HG02852 (cell line): ENCODE measurements around the gene PHYHD1.

Experiments
- ATAC-seq: cut with Tn5 transposase; IDR thresholded peaks from one replicate; pipeline ENCODE4 v1.9.1; 2021; ENCODE audit warnings: mild to moderate bottlenecking, moderate library complexity; ENCODE audit not compliant: unreplicated experiment

The PHYHD1 gene

DNA sequence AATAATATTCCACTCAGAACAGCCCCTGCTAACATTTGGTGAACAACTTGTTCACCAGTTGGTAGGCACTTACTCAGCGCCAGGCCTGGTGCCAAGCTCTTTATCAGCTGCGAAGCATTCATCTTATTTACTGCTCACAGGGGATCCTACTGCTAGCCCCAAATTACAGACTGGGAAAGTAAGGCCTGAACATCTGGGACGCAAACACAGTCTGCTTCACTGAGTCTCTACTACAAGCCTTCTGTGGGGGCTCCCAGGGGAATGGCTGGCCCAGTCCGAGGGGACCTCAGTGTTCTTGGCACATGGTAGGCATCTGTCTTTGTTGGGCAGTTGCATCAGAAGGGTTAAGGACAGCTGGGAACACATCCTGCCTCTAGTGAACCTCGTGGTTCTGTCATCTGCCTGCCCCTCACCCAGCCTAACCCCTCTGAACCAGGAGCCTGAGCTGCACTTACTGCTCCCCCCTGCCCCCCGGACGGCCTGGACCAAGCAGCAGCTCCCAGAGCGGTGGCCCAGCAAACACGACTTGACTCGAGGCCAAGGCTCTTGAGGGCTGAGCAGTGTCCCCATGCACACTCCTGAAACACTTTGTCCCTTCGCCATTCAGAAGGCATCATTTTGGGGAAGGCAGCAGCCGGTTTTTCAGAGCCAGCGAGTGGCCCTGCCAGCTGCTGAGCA is at the start of gene PHYHD1:
Gene PHYHD1 (plus strand): TSS at position 602 of the 678 bp plus-strand sequence. CDS start 1,342 bp downstream, outside the sequence.
- ATAC-seq = no peak

DNA sequence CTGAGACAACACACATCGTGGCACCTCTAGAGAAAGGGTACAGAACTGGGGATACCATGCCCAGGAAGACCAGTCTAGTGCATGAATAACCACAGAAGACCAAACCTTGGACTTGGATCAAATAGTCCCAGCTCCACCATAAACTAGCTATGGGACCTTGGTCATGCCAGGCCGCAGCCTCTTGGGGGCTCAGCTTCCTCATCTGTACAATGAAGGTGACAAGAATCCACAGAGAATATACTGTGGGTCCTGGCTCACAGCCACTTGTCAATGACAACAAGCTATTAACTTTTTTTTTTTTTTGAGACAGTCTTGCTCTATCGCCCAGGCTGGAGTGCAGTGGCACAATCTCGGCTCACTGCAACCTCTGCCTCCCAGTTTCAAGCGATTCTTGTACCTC is 42.9 kb upstream of the PHYHD1 start:
- no peak for ATAC-seq

DNA sequence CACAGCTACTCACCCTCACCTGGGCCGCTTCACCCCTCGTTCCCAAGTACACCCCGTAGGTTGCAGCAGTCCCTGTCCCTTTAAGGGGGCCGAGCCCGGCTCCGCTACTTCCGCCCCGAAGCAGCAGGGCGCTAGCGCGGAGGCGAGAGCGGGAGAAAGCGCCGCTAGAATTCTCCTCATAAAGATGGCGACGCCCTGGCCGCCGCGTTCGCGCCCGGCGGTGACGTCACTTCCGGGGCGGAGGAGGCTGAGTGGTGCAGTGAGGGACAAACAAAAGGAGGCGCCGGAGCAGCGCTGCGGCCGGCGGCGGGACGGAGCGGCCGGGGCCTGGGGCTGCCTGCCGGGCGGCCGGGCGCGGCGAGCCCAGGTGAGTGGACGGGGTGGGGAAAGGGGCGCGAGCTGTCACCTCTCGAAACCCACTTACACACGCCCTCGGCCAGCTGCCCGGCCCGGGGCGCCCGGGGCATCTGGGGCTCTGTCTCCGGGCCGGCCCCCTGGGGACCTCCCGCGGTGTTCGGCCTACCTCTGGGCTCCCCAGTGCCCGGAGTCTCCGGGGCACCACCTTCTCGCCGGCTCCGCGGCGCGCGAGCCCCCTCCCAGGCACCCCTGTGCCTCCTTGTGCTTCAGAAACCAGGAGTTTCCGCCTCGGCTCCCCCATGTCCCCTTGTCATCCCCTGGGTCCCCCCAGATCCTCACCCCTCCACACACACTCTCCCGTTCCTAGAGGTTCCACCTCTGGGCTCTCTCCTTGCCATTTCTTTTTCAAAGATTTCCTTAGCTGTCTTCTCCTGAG is 38.7 kb upstream of the PHYHD1 start, which contains the start of the genes KYAT1 and LRRC8A:
Gene KYAT1 (minus strand): TSS at position 67 of the 793 bp plus-strand sequence. CDS start 36,545 bp downstream, outside the sequence.
Gene LRRC8A (plus strand): TSS at position 250 of the 793 bp plus-strand sequence. CDS start 25,032 bp downstream, outside the sequence.
- ATAC-seq = peak; percentile 92

DNA sequence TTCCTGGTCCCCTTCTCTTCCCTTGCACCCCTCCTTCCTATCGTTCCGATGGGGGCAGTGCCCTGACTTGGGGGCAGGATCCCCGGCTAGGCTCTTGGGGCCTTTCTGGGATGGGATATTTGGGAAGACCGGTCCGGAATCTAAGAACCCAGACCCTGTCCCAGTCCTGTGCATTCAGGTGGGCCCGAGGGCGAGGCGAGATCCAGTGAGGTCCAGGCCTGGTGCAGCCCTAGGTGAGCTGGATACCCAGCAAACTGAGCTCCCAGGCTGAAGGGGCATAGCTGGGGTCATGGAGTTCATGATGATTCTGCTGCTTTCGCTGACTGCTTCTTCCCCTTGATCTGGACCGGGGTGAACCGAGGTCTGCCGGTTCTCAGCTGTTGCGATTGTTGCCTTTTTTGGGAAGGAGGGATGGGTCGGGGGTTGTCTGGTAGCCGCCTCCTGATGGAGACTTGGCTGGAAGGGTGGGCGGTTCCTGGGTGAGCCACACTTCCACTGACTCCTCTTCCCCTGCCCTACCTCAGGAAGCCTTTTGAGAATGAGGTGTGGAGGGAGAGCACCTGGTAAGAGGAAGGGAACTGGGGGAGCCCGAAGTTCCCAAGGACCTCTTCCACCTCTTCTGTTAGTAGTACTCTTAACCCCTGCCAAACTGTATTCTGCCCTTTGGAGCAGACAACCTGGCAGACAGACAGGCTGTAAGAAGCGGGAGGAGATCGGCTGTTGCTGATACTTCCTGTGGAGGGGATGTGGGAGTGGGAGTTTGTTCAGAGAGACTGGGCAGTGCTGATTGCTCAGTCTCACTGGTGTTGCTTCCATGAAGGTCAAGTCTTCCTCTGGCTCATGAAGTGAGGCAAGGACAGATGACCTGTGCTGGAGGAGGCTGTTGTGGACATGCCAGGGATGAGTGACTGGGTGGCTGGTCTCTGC is 37.8 kb upstream of the PHYHD1 start:
- no peak for ATAC-seq

DNA sequence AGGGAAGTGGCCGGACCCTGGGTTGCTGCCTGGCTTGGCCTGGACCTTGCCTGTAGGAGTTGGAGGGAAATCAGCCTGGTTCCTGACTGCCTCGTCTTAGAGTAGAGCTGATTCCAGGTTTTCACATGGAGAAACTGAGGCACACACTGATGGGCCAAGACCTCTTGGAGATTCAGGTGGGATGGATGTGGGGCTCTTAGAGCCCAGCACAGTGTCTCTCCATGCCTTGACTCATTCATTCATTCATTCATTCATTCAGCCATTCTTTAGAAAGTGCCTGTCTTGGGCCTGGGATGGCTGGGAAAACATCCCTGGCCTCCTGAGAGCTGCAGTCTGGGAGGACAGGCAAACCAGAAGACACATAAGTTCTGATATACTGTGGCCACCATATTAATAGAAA is 36.6 kb upstream of the PHYHD1 start:
- no peak for ATAC-seq

DNA sequence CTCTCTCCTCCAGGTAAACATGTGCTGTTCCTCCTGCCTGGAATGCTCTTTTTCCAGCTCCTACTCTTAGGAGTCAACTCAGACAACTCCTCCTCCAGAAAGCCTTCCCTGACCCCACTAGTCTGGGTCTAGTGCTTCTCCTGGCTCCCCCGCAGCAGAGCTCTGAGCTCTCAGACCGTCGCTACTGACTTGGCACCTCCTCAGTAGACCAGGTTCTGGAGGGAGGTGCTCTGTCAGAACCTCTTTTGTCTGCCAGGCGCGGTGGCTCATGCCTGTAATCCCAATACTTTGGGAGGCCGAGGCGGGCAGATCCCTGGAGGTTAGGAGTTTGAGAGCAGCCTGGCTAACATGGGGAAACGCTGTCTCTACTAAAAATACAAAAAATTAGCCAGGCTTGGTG is 35.4 kb upstream of the PHYHD1 start:
- ATAC-seq = no peak

DNA sequence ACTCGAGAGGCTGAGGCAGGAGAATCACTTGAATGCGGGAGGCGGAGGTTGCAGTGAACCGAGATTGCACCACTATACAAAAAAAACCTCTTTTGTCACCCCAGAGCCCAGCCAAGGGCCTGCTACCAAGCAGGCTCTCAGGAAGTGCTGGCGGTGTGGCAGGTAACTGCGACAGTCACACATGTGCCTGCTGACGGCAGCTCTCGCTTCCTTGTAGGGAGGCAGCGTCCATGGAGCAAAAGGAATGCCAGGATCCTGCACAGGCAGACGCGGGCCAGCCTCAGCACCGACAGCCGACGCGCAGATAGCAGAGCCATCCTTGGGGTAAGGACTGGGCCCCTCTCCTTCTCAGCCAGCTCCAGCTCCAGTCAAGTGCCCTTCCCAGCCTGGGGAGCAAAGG is 35.0 kb upstream of the PHYHD1 start:
- no peak for ATAC-seq

DNA sequence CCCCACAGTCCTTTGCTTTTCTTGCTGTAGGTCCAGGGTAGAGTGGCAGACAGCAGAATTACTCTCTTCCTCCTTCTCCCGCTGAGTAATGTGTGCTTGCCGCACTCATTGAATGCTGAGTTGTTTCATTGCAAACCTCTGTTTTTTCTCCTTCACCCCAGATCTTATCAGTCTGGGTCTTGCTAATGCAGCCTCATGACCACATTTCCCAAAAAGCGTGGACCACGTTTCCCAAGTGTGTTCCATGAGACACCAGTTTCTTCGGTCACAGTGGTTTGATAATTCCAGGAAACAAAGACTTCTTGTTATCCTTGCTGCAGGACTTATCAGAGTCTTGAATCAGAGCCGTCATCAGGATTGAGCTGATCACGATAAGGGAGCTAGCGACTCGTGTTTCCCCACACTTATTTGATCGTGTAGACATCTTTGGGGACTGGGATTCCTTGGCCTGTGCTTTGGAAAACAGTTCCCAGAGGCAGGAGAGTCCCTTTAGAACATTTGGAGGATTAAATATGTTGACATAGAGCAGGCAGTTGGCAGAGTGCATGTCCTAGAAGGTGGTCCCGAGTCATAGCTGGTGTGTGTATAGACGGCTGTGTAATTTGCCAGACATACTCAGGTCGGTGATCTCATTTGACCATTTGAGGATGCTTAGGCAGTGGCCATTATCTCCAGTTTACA is 34.4 kb upstream of the PHYHD1 start:
- no peak for ATAC-seq

DNA sequence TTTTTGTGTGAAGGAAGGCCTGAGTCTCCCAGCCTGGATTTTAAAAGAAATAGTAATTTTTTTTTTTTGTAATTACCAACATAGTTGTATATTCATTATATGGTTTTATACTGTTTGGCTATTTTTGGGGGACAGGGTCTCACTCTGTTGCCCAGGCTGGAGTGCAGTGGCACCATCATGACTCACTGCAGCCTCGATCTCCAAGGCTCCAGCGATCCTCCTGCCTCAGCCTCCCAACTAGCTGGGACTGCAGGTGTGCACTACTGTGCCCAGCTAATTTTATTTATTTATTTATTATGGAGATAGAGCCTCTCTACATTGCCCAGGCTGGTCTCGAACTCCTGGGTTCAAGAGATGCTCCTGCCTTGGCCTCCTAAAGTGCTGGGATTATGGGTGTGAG is 33.7 kb upstream of the PHYHD1 start:
- no peak for ATAC-seq

DNA sequence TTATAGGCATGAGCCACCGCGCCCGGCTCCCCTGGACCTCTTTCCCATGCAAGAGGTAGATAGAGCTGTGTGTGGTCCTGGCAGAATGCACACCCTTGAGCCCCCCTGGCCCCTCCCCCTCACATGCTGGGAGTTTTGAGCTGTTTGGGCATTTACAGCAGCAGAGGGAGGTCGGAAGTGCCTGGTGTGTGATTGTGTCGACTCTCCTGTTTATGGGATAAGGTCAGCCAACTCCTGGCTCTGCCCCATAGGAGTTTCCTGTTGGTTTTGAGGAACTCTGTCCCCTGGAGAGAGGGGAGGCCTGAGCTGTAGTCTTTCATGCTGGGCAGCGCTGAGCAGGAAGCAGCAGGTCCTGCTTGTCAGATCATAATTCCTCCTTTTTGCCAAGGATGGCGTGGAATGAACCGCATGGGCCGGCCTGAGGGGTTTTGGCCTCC is 32.9 kb upstream of the PHYHD1 start:
- no peak for ATAC-seq

DNA sequence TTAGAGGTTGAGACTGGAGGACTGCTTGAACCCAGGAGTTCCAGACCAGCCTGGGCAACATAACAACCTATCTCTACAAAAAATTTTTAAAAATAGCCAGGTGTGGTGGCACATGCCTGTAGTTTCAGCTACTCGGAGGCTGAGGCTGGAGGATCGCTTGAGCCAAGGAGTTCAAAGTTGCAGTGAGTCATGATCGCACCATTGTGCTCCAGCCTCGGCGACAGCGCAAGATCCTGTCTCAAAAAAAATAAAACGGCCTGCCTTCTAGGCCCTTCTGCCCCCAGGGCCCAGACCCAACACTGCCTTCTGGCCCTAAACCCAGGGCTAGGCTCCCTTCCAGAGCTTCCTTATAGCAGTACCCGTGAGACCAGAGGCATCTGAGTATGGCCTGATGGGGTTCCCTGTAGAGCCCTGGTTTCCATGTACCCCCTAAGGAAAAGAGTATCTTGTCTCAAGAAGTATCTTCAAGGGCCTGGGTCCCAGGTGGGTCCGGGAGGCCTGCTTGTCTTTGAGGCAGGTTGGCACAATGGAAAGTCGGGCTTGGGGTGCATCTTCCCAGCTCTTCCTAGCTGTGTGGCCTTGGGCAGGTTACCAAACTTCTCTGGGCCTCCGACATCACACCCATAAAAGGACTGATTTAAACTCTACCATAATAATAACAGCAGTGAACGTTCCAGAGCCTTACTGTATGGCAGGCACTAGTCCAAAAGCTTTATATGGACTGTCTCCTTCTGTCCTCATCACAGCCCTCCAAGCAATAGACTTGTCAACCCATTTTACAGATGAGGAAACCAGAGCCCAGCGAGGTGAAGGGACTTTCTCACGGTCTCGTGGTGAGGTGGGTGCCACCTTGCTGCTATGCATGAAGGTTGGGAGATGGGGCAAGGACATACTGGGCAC is 29.2 kb upstream of the PHYHD1 start:
- ATAC-seq = no peak

DNA sequence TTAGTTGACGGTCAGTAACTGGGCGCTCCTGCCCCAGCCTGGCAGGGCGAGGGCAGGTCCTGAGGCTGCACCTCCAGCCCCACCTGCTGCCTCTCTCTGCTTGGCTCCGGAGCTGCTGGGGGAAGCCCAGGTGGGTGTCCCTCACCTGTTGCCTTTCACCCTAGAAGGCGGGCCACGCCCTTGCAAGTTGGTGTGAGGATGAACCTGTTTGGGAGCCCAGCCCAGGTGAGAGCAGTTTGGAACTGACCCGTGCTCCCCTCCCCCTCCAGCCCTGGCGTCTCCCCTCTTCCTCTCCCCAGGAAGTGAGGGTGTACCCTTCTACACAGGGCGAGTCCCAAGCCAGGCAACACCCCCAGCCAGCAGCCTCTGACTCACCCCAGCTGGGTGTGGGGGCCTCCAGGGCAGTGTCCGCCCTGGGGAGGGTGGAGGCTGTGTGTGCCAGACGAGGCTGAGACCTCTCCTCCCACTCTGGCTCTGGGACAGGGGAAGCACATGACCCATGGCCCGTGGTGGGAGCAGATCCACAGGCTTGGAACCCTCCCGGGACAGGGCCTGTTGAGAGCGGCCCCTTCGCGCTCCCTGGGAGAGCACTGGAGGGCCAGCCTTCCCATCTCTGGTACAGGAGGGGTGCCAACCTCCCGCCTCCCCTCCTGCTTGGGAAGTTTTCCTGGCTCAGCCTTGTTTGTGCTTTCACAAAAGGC is 28.4 kb upstream of the PHYHD1 start:
- no peak for ATAC-seq

DNA sequence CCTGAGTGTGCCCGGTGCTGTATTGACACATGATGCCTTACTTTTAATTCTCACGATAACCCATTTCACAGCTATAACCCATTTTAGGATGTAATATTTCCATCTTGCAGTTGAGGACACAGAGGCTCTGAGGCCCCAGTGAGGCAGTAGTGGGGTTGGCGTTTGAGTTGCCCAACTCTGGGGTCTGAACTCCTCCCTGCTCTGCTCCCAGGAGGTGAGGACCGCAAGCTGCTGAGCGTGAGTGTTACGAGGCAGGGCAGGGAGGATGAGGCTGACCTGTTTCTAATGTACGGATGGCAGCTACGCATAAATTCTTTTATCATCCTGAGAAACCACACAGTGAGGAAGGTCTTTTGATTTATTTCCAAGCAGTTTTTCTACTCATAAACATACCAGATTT is 27.4 kb upstream of the PHYHD1 start:
- no peak for ATAC-seq

DNA sequence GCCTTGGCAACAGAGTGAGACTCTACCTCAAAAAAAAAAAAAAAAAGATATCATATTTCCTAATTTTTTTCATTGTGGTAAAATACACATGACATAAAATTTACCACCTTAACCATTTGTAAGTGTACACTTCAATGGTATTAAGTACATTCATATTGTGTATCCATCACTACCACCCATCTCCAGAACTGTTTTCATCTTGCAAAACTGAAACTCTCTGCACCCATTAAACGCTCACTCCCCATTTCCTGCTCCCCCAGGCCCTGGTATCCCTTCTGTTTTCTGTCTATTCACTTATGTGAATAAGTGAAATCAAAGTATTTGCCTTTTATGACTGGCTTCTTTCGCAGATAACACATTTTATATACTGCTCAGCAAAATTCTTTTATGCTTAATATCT is 26.0 kb upstream of the PHYHD1 start:
- ATAC-seq = no peak

DNA sequence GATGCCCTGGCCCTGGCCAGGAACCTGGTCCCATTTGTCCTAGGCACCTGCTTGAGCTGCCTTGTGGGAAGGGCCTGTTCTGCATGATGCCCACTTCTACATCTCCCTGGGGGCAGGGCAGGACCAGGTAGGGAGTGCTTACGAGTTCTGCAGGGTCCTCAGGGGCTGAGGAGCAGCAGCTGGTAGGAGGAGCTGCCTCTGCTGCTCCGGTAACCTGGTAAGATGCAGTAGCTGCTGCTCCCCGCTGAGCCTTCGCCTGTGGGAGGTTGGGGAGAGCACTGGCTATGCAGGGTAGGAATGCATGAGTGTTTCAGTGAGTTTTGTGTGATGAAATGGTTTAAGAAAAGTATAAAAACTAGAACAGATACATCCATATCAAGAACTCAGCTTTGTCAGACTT is 25.2 kb upstream of the PHYHD1 start:
- no peak for ATAC-seq

DNA sequence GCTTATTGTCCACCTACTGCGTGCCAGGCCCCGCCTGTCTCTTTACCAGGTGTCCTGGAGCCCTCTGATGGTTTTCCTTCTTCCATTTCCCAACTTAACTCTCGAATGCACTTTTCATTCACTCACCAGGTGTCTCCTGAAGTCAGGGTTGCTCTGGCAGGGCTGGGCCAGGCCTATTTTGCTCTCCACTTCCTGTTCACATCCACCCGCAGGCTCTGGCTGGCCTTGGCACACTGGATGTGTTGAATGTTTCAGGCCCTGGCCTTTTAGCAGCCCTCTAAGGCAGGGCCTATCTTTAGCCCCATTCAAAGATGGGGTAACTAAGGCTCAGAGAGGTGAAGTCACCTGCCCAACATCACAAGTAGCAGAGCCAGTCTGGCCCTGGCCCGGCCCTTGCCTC is 22.4 kb upstream of the PHYHD1 start:
- ATAC-seq = no peak

DNA sequence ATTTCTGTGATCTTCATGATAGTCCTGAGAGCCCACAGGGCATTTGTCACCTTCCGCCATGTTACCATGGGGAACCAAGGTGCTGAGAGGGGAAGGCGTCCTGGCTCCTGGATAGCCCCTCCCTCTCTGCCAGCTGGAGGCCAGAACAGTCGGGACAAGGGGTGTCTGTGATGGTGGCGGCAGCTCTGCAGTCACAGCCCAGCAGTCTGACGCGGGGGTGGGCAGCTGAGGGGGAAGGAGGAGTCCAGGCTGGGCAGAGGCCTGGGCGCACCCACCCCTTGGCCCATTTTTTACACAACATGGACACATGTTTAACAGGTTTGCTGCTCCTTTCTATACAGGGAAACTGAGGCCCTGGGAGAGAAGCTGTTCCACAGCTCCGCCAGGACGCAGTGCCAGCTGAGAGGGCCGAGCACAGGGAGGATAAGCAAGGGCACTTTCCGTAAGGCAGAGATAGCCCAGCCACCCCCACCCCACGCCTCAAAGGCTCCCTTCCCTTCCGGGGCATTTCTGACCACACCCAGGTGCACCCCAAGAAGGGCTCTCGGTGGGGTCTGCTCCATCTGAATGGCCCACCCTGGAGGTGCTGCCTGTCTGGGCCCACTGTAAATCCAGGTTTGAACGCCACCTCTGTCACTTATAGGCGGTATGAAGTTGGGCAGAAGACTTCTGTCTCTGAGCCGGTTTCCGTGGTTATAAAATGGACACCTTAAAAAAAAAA is 21.8 kb upstream of the PHYHD1 start:
- no peak for ATAC-seq
